Measurements from ENCODE around the gene GAS1. TPM values are rescaled to one million over a fixed set of nuclear protein-coding genes. Genes with fewer than 3 reads are reported as not detected.

The GAS1 gene
- polyA plus RNA-seq, 1 donor (not counting 4 experiments of a cell fraction or from before 2014, with no cell fraction given) = 0.75 TPM

- H3K27me3 ChIP-seq (ENCODE audit: control insufficient read depth, extremely low read depth, insufficient read depth, low read length) = no peaks in the 10 kb centered on the region
- H3K9me3 ChIP-seq (ENCODE audit: control insufficient read depth, low read depth, low read length) = no peaks in the 10 kb centered on the region
- H3K4me2 ChIP-seq (ENCODE audit: control insufficient read depth, extremely low read depth, insufficient read depth, low read depth, low read length) = no peak overlapping the region
- DNase-seq (ENCODE audit: low read depth, low spot score) (no peak), FAIRE-seq (no peak)
- TF ChIP-seq EZH2 (IDR thresholded peaks at IDR 0.05; ENCODE audit: low read length) = no peak
- TF ChIP-seq, protein P1, sequence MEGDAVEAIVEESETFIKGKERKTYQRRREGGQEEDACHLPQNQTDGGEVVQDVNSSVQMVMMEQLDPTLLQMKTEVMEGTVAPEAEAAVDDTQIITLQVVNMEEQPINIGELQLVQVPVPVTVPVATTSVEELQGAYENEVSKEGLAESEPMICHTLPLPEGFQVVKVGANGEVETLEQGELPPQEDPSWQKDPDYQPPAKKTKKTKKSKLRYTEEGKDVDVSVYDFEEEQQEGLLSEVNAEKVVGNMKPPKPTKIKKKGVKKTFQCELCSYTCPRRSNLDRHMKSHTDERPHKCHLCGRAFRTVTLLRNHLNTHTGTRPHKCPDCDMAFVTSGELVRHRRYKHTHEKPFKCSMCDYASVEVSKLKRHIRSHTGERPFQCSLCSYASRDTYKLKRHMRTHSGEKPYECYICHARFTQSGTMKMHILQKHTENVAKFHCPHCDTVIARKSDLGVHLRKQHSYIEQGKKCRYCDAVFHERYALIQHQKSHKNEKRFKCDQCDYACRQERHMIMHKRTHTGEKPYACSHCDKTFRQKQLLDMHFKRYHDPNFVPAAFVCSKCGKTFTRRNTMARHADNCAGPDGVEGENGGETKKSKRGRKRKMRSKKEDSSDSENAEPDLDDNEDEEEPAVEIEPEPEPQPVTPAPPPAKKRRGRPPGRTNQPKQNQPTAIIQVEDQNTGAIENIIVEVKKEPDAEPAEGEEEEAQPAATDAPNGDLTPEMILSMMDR (optimal IDR thresholded peaks at IDR 0.05 in 1 of 3, IDR thresholded peaks at IDR 0.05 in 1 of 3, conservative IDR thresholded peaks at IDR 0.05 in 1 of 3; ENCODE audit: extremely low read depth in 1 of 3, insufficient read depth in 2 of 3, low read length in 3 of 3) = no peak
- H2AFZ ChIP-seq (ENCODE audit: control insufficient read depth, low read length) = no peak overlapping the region
- no peaks in the 10 kb centered on the region for H4K20me1 ChIP-seq (ENCODE audit: control insufficient read depth, extremely low read depth, insufficient read depth, low read length)
- H3K36me3 ChIP-seq (ENCODE audit: control insufficient read depth in 2 of 2, extremely low read depth in 1 of 2, insufficient read depth in 2 of 2, low read length in 2 of 2) = no peaks in the 10 kb centered on the region
- dilution Hi-C loops (cut with MboI; ENCODE audit: extremely low pct_ligation_motif_present, low sequenced_read_pairs) = no loop called here
- H3K27ac ChIP-seq (ENCODE audit: control insufficient read depth, insufficient read depth, low read length) = no peak overlapping the region
- no peaks in the 10 kb centered on the region for H3K4me1 ChIP-seq (ENCODE audit: control insufficient read depth, extremely low read depth, insufficient read depth, low read length)
- no peaks in the 10 kb centered on the region for H3K79me2 ChIP-seq (ENCODE audit: control insufficient read depth, insufficient read depth, low read length)
- no peak overlapping the region for H3K9ac ChIP-seq (ENCODE audit: control insufficient read depth, extremely low read depth, insufficient read depth, low read length)
- no peak overlapping the region for H3K4me3 ChIP-seq (ENCODE audit: control insufficient read depth in 2 of 3, extremely low read depth in 1 of 3, insufficient read depth in 2 of 3, low read depth in 1 of 3, low read length in 3 of 3)
- H3K9me1 ChIP-seq (ENCODE audit: control insufficient read depth, extremely low read depth, insufficient read depth, low read length) = no peaks in the 10 kb centered on the region
Measured at GRCh38 chr9:86993830-86994229, 46.5 kb upstream of the GAS1 start.

DNA sequence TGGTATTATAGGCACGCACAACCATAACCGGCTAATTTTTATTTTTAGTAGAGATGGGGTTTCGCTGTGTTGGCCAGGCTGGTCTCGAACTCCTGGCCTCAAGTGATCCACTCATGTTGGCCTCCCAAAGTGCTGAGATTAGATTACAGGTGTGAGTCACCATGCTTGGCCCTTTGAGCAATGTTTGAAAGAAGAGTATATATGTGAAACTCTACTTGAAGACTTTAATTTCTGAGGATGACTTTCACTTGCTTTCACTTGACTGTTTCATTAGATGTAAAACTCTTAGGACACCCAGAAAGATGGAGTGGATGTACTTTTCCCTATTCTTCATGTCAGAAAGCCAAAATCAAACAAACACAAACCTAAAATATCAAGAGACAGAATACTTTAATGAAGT, 43.8 kb upstream of the GAS1 start:
- no peaks in the 10 kb centered on the region for H3K79me2 ChIP-seq (ENCODE audit: control insufficient read depth, insufficient read depth, low read length)
- dilution Hi-C loops (cut with MboI; ENCODE audit: extremely low pct_ligation_motif_present, low sequenced_read_pairs) = no loop called here
- no peak for TF ChIP-seq EZH2 (IDR thresholded peaks at IDR 0.05; ENCODE audit: low read length)
- no peaks in the 10 kb centered on the region for H3K27me3 ChIP-seq (ENCODE audit: control insufficient read depth, extremely low read depth, insufficient read depth, low read length)
- no peaks in the 10 kb centered on the region for H3K9me3 ChIP-seq (ENCODE audit: control insufficient read depth, low read depth, low read length)
- H3K4me2 ChIP-seq (ENCODE audit: control insufficient read depth, extremely low read depth, insufficient read depth, low read depth, low read length) = no peak overlapping the region
- no peaks in the 10 kb centered on the region for H4K20me1 ChIP-seq (ENCODE audit: control insufficient read depth, extremely low read depth, insufficient read depth, low read length)
- H3K4me3 ChIP-seq (ENCODE audit: control insufficient read depth in 2 of 3, extremely low read depth in 1 of 3, insufficient read depth in 2 of 3, low read depth in 1 of 3, low read length in 3 of 3) = no peak overlapping the region
- H3K27ac ChIP-seq (ENCODE audit: control insufficient read depth, insufficient read depth, low read length) = no peak overlapping the region
- no peaks in the 10 kb centered on the region for H3K9me1 ChIP-seq (ENCODE audit: control insufficient read depth, extremely low read depth, insufficient read depth, low read length)
- no peaks in the 10 kb centered on the region for H3K4me1 ChIP-seq (ENCODE audit: control insufficient read depth, extremely low read depth, insufficient read depth, low read length)
- H3K36me3 ChIP-seq (ENCODE audit: control insufficient read depth in 2 of 2, extremely low read depth in 1 of 2, insufficient read depth in 2 of 2, low read length in 2 of 2) = no peaks in the 10 kb centered on the region
- H3K9ac ChIP-seq (ENCODE audit: control insufficient read depth, extremely low read depth, insufficient read depth, low read length) = no peak overlapping the region
- FAIRE-seq (no peak), DNase-seq (ENCODE audit: low read depth, low spot score) (no peak)
- H2AFZ ChIP-seq (ENCODE audit: control insufficient read depth, low read length) = no peak overlapping the region

DNA sequence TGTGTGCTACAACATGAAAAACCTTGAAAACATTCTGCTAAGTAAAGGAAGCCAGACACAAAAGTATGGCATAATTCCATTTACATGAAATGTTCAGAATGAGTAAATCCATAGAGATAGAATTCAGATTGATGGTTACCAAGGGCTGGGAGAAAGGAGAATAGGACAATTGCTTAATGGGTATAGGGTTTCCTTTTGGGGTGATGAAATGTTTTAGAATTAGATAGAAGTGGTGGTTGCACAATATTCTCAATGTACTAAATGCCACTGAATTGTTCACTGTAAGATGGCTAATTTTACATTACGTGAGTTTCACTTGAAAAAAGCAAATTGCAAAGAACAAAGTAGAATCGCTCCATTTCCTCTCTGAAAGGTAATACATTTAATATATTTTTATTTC, 43.0 kb upstream of the GAS1 start:
- no peak overlapping the region for H3K4me3 ChIP-seq (ENCODE audit: control insufficient read depth in 2 of 3, extremely low read depth in 1 of 3, insufficient read depth in 2 of 3, low read depth in 1 of 3, low read length in 3 of 3)
- H3K79me2 ChIP-seq (ENCODE audit: control insufficient read depth, insufficient read depth, low read length) = no peaks in the 10 kb centered on the region
- no peaks in the 10 kb centered on the region for H4K20me1 ChIP-seq (ENCODE audit: control insufficient read depth, extremely low read depth, insufficient read depth, low read length)
- H3K36me3 ChIP-seq (ENCODE audit: control insufficient read depth in 2 of 2, extremely low read depth in 1 of 2, insufficient read depth in 2 of 2, low read length in 2 of 2) = no peaks in the 10 kb centered on the region
- no peak overlapping the region for H2AFZ ChIP-seq (ENCODE audit: control insufficient read depth, low read length)
- dilution Hi-C loops (cut with MboI; ENCODE audit: extremely low pct_ligation_motif_present, low sequenced_read_pairs) = no loop called here
- no peaks in the 10 kb centered on the region for H3K9me1 ChIP-seq (ENCODE audit: control insufficient read depth, extremely low read depth, insufficient read depth, low read length)
- TF ChIP-seq, protein P1 (optimal IDR thresholded peaks at IDR 0.05 in 1 of 3, IDR thresholded peaks at IDR 0.05 in 1 of 3, conservative IDR thresholded peaks at IDR 0.05 in 1 of 3; ENCODE audit: extremely low read depth in 1 of 3, insufficient read depth in 2 of 3, low read length in 3 of 3) = no peak
- TF ChIP-seq EZH2 (IDR thresholded peaks at IDR 0.05; ENCODE audit: low read length) = no peak
- no peaks in the 10 kb centered on the region for H3K4me1 ChIP-seq (ENCODE audit: control insufficient read depth, extremely low read depth, insufficient read depth, low read length)
- DNase-seq (ENCODE audit: low read depth, low spot score) (no peak), FAIRE-seq (no peak)
- no peaks in the 10 kb centered on the region for H3K9me3 ChIP-seq (ENCODE audit: control insufficient read depth, low read depth, low read length)
- no peak overlapping the region for H3K9ac ChIP-seq (ENCODE audit: control insufficient read depth, extremely low read depth, insufficient read depth, low read length)
- H3K27me3 ChIP-seq (ENCODE audit: control insufficient read depth, extremely low read depth, insufficient read depth, low read length) = no peaks in the 10 kb centered on the region
- no peak overlapping the region for H3K4me2 ChIP-seq (ENCODE audit: control insufficient read depth, extremely low read depth, insufficient read depth, low read depth, low read length)
- H3K27ac ChIP-seq (ENCODE audit: control insufficient read depth, insufficient read depth, low read length) = no peak overlapping the region
